Measurements from ENCODE around the gene CSF2.

The CSF2 gene

DNA sequence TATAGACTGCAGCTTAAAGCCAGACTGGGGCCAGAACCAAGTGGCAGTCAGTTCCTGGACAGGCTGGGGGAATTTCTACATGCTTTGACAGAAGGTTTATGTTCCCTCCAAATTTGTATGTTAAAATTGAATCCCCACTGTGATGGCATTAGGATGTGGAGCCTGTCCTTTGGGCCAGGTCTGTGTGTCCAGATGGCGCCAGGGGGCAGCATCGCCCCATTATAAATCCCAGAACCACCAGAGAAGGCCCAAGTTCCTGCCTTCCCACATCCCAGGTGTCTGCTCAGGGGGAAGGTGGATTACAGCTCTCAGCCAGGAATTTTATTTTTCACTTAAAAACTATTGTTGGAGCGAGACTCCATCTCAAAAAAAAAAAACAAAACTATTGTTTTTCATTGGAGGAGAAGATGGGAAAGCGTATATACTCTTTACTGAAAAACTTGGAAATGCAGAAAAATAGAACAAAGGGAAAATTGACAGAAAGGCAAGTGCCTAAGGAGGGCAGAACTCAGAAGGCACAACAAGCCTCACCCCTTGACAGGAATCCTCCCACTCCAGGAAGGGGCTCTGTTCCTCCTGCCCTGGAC lies 8.1 kb upstream of the CSF2 start:
- H3K4me3 ChIP-seq (ENCODE audit: low read depth, low read length), result no peak overlapping the region
- TF ChIP-seq, protein P1, sequence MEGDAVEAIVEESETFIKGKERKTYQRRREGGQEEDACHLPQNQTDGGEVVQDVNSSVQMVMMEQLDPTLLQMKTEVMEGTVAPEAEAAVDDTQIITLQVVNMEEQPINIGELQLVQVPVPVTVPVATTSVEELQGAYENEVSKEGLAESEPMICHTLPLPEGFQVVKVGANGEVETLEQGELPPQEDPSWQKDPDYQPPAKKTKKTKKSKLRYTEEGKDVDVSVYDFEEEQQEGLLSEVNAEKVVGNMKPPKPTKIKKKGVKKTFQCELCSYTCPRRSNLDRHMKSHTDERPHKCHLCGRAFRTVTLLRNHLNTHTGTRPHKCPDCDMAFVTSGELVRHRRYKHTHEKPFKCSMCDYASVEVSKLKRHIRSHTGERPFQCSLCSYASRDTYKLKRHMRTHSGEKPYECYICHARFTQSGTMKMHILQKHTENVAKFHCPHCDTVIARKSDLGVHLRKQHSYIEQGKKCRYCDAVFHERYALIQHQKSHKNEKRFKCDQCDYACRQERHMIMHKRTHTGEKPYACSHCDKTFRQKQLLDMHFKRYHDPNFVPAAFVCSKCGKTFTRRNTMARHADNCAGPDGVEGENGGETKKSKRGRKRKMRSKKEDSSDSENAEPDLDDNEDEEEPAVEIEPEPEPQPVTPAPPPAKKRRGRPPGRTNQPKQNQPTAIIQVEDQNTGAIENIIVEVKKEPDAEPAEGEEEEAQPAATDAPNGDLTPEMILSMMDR (IDR thresholded peaks at IDR 0.05; ENCODE audit: low read depth, low read length), result peak; percentile 57

DNA sequence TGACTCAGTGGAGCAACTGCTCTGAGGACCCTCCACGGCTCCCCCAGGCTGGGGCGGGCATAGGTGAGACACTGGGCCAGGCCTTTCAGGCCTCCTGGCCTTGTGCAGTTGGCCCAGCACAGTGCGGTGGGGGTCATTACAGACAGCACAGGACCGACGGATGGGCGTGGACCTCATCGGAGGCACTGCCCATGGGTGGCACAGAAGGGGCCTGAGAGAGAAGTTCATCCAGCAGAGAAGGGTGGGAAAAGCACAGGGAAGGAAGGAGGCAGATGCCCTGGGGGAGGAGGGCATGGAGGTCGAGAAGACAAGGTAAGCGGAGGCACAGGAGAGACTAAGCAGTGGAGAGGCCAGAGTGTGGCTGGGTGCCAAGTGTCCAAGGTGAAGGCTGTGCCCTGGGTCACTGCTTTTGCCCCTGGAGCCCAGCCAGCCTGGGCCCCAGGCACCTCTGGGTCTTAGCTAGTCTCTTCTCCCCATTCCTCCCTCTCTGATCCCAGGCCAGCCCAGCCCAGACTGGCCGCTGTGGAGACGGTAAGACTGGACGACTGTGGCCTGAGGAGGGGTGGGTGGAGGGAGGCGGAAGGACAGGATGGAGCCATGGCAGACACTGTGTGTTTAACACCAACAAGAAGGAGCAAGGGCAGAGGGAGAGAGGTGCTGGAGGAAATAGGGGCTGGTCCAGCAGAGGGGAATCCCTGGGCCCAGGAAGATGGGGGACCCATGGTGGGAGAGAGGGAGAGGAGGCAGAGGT lies 7.5 kb upstream of the CSF2 start:
- TF ChIP-seq, protein P1 (IDR thresholded peaks at IDR 0.05; ENCODE audit: low read depth, low read length), result no peak
- H3K4me3 ChIP-seq (ENCODE audit: low read depth, low read length), result no peak overlapping the region

DNA sequence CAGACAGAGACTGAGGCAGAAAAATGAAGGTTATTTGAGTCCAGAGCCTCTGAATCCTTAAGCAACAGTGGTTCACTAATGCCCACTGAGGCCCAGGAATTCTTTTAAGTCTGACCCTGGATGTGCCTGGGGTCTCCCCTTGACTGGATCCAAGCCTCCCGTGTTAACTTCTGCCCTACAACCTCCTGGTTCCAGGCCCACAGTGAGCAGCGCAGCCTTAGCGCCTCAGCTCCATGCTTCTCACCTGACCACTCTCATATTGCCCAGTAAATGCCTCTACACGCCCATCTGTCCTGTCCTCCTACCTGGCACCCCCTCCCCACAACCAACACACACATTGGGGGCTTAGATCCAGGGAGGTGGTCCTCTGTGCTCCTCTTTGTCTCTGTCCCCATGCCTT lies 6.7 kb upstream of the CSF2 start:
- H3K4me3 ChIP-seq (ENCODE audit: low read depth, low read length), result no peak overlapping the region
- TF ChIP-seq, protein P1 (IDR thresholded peaks at IDR 0.05; ENCODE audit: low read depth, low read length), result no peak

DNA sequence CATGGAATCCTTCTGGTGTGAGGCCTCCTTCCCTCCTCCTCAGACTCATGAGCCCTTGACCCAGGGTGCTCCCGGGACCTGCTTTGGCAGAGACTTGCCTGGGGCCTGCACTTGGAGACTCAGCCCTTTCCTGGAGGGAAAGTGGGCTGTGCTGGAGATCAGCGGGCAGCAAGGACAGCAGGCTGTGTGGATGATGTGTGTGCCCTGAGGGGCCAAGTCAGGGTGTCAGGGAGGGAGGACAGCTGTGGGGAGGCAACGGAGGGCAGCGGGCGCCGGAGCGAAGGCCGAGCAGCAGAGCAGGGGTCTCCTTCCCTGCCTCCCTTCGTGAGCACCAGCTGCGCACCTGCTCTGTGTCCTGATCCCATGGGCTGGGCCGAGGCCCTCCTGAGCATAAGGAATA lies 6.1 kb upstream of the CSF2 start:
- TF ChIP-seq, protein P1 (IDR thresholded peaks at IDR 0.05; ENCODE audit: low read depth, low read length), result no peak
- H3K4me3 ChIP-seq (ENCODE audit: low read depth, low read length), result no peak overlapping the region

DNA sequence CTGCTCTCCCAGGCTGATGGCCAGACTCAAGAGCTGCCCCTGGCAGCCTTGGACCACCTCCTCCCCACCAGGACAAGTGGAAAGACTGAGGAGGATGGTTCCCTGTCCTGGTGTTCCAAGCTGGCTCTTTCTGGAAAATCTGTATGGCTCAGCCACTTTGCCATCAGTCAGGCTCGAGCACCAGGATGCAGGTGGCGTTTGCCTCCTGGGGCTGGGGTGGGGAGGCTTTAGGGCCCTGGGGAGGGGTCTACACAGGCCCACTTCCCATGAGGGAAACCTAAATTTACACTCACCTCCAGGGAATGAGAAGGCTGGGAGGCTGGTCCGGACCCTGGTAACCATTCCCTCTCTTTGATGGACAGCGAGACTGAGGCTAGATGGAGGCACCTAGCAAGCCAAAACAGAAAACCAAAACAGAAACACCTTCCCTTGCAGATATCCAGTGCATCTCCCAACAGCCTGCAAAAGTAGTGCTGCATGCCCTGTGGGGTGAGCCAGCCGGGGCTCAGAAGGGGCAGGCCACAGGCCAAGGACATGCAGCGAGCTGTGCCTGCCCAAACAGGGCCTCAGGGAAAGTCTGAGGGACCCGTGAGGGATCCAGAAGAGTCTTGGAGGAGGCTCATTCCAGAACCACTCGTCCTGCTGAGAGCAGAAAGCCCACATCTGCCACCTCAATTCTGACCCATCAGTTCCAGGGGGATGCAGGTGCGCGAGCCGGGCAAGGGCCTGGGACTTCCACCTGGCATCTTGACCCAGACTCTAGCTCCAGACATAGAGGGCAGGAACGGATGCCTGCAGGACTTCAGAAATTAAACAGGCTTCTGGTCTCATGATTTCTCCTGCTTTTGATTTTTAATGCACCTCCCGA lies 5.4 kb upstream of the CSF2 start:
- no peak overlapping the region for H3K4me3 ChIP-seq (ENCODE audit: low read depth, low read length)
- TF ChIP-seq, protein P1 (IDR thresholded peaks at IDR 0.05; ENCODE audit: low read depth, low read length), result no peak

DNA sequence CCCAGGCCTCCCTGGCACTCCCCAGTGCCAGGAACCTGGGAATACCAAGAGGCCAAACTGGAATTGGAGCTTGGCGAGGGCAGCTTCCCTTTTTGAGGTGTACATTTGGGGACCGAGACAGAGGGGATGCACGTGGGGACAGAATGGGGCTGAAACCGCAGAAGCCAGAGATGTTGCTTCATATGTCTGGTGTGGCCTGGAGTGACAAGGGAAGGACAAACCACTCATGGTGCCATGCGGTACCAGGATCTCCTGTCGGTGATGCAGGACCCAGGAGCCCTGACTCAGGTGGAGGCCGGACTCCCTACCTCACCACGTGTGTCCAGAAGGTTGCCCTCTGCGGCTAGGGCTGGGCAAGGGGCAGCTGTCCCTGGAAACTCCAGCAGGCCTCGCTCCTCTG lies 4.0 kb upstream of the CSF2 start:
- H3K4me3 ChIP-seq (ENCODE audit: low read depth, low read length), result no peak overlapping the region
- TF ChIP-seq, protein P1 (IDR thresholded peaks at IDR 0.05; ENCODE audit: low read depth, low read length), result no peak
